ENCODE data around the gene TECTB. TPM values are rescaled to one million over a fixed set of nuclear protein-coding genes. Genes with fewer than 3 reads are reported as not detected.

Gene TECTB
- total RNA-seq, 1 donor from 2014 or later = not detected

GRCh38 chr10:112274831-112275230, 8.4 kb upstream of the TECTB start:
- Mint-ChIP-seq H3K4me3 (no peak overlapping the region), H3K9me3 (no peaks in the 10 kb centered on the region), H3K36me3 (no peaks in the 10 kb centered on the region), H3K4me1 (peaks cover 4% of the 10 kb centered on the region), H3K27me3 (ENCODE audit: low read depth) (no peaks in the 10 kb centered on the region), H3K27ac (no peak overlapping the region)
- no peak for TF ChIP-seq CTCF (IDR thresholded peaks at IDR 0.05; ENCODE audit: unreplicated experiment)
- no peak for DNase-seq (ENCODE audit: low spot score in 2 of 2, unreplicated experiment in 2 of 2)

GRCh38 chr10:112275512-112276245, 7.5 kb upstream of the TECTB start:
- no peak for DNase-seq (ENCODE audit: low spot score in 2 of 2, unreplicated experiment in 2 of 2)
- no peak for TF ChIP-seq CTCF (IDR thresholded peaks at IDR 0.05; ENCODE audit: unreplicated experiment)
- no peak overlapping the region for H3K4me3 Mint-ChIP-seq
- H3K36me3 Mint-ChIP-seq = no peaks in the 10 kb centered on the region
- no peaks in the 10 kb centered on the region for H3K9me3 Mint-ChIP-seq
- H3K27ac Mint-ChIP-seq = no peak overlapping the region
- H3K4me1 Mint-ChIP-seq = peaks cover 4% of the 10 kb centered on the region
- no peaks in the 10 kb centered on the region for H3K27me3 Mint-ChIP-seq (ENCODE audit: low read depth)

- Mint-ChIP-seq H3K27me3 (ENCODE audit: low read depth) (peaks cover 6% of the 10 kb centered on the region), H3K36me3 (no peaks in the 10 kb centered on the region), H3K4me3 (no peak overlapping the region), H3K4me1 (peaks cover 4% of the 10 kb centered on the region), H3K9me3 (peaks cover 3% of the 10 kb centered on the region), H3K27ac (no peak overlapping the region)
- TF ChIP-seq CTCF (IDR thresholded peaks at IDR 0.05; ENCODE audit: unreplicated experiment) = no peak
- no peak for DNase-seq (ENCODE audit: low spot score in 2 of 2, unreplicated experiment in 2 of 2)
Measured at GRCh38 chr10:112278871-112279270, 4.3 kb upstream of the TECTB start.

GRCh38 chr10:112279433-112279832, 3.8 kb upstream of the TECTB start:
- Mint-ChIP-seq H3K27ac (no peak overlapping the region), H3K4me3 (no peak overlapping the region), H3K9me3 (peaks cover 3% of the 10 kb centered on the region), H3K36me3 (no peaks in the 10 kb centered on the region), H3K4me1 (peaks cover 4% of the 10 kb centered on the region), H3K27me3 (ENCODE audit: low read depth) (peaks cover 8% of the 10 kb centered on the region)
- no peak for TF ChIP-seq CTCF (IDR thresholded peaks at IDR 0.05; ENCODE audit: unreplicated experiment)
- no peak for DNase-seq (ENCODE audit: low spot score in 2 of 2, unreplicated experiment in 2 of 2)

GRCh38 chr10:112280205-112280921, 2.8 kb upstream of the TECTB start:
- TF ChIP-seq CTCF (IDR thresholded peaks at IDR 0.05; ENCODE audit: unreplicated experiment) = no peak
- peaks cover 3% of the 10 kb centered on the region for H3K9me3 Mint-ChIP-seq
- H3K27ac Mint-ChIP-seq = no peak overlapping the region
- no peak overlapping the region for H3K4me3 Mint-ChIP-seq
- no peak for DNase-seq (ENCODE audit: low spot score in 2 of 2, unreplicated experiment in 2 of 2)
- H3K4me1 Mint-ChIP-seq = peaks cover 4% of the 10 kb centered on the region
- no peaks in the 10 kb centered on the region for H3K36me3 Mint-ChIP-seq
- H3K27me3 Mint-ChIP-seq (ENCODE audit: low read depth) = peaks cover 17% of the 10 kb centered on the region

All from mesothelial cell of epicardium (in vitro differentiated cells).